Activated B cell treated with CpG ODN at 0.5 μM for 24 hours (primary cell): ENCODE measurements around the gene RELCH. TPM values are rescaled to one million over a fixed set of nuclear protein-coding genes. Genes with fewer than 3 reads are reported as not detected.

Source experiments
- ATAC-seq: fragments of 200-7000 bp; cut with Tn5 transposase; one replicate; pipeline ENCODE4 v1.10.0; 2021; ENCODE audit warnings: low read depth, mild to moderate bottlenecking, moderate library complexity
- CTCF ChIA-PET: fragments of 350-600 bp; sonication (Branson Sonifier 250); formaldehyde crosslinking; loops from one replicate; lab custom pipeline; 2021; ENCODE audit warnings: antibody characterized with exemption; lab: Charles Lee
- POLR2A ChIA-PET: fragments of 350-600 bp; sonication (Branson Sonifier 250); formaldehyde crosslinking; loops from one replicate; lab custom pipeline; 2021; ENCODE audit warnings: antibody characterized with exemption; lab: Charles Lee
- DNase-seq: peaks from one replicate; pipeline ENCODE4 v3.0.0; 2022
- H3K27ac Mint-ChIP-seq: one replicate; pipeline ENCODE4 v1.8.0; 2020; ENCODE audit warnings: mixed read lengths
- H3K27me3 Mint-ChIP-seq: one replicate; pipeline ENCODE4 v1.8.0; 2021; ENCODE audit warnings: mixed read lengths
- H3K36me3 Mint-ChIP-seq: one replicate; pipeline ENCODE4 v1.8.0; 2021; ENCODE audit warnings: low read depth, mixed read lengths
- H3K4me1 Mint-ChIP-seq: one replicate; pipeline ENCODE4 v1.8.0; 2021; ENCODE audit warnings: mixed read lengths
- H3K4me3 Mint-ChIP-seq: one replicate; pipeline ENCODE4 v1.8.0; 2020; ENCODE audit warnings: mild to moderate bottlenecking, mixed read lengths
- H3K9me3 Mint-ChIP-seq: one replicate; pipeline ENCODE4 v1.8.0; 2020; ENCODE audit warnings: mixed read lengths
- intact Hi-C: fragments of 100-400 bp; cut with micrococcal nuclease; formaldehyde crosslinking; loops from one replicate; pipeline ENCODE4 v1.15.1; 2024
- total RNA-seq: library from RNA; stranded (reverse); gene quantifications from 2 replicates; pipeline ENCODE4 v1.2.3, GENCODE V29; 2022
- TF ChIP-seq, protein P1 (sequence below): fragments of 200-600 bp; IDR thresholded peaks from one replicate; pipeline ENCODE4 v1.8.0; 2022; ENCODE audit warnings: antibody characterized with exemption, mild to moderate bottlenecking

The RELCH gene
- total RNA-seq, 1 donor from 2014 or later = 59.0 TPM

DNA sequence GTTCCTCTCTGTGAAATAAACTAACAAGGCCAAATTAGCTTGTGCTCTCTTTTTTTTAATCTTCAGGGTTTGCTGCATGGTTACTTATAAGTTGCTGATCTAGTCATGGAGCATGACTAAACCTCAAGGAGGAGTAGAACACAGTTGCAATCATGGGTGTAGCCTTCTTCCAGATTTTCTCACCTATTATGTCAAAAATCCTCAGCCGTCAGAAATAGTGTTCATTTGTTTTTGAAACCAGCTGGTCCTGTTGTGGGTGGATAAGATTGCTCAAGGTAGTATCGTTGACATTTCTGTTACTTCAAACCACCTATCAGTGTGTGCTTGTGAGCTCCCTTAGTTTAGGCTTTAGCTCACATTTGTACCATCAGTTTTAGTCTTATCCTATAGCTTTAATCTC, 11.2 kb downstream of the RELCH start:
- CTCF ChIA-PET = interaction anchor here (1.0 kb wide), 1 partner anchor 51 kb away, joined by 3 read pairs; no protein-coding TSS in a partner anchor
- no peak for ATAC-seq

DNA sequence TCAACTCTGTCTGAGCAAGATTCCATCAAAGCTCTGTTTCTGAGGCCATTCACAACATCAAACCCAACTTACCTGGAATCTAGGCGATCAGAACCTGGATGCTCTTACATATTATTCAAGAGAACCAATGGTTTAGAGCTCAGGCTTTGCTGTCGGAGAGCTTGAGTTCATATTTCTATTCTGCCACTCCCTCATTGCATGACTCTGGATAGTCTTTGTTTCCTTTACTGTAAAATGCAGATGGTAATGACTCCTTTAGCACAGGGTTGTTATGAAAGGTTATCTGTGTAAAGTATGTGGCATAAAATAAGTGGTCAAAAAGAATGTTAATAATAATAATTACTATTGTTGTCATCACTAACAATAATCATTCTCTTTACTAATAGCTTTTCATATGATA, 12.6 kb downstream of the RELCH start:
- H3K4me1 Mint-ChIP-seq = peaks cover 34% of the 10 kb centered on the region
- H3K9me3 Mint-ChIP-seq = no peaks in the 10 kb centered on the region
- POLR2A ChIA-PET = no interaction called here

More for the DNA sequence above, 11.2 kb downstream of the RELCH start:
- no peak for DNase-seq
- intact Hi-C loops = no loop called here
- no peaks in the 10 kb centered on the region for H3K9me3 Mint-ChIP-seq
- peaks cover 44% of the 10 kb centered on the region for H3K4me1 Mint-ChIP-seq
- H3K27ac Mint-ChIP-seq = no peak overlapping the region
- POLR2A ChIA-PET = interaction anchor here (2.1 kb wide), 1 partner anchor 11 kb away, joined by 7 read pairs; the partner anchor contains the start of genes PIGN and RELCH
- H3K27me3 Mint-ChIP-seq = no peaks in the 10 kb centered on the region
- no peak overlapping the region for H3K4me3 Mint-ChIP-seq
- H3K36me3 Mint-ChIP-seq = peaks cover 7% of the 10 kb centered on the region
- TF ChIP-seq, protein P1, sequence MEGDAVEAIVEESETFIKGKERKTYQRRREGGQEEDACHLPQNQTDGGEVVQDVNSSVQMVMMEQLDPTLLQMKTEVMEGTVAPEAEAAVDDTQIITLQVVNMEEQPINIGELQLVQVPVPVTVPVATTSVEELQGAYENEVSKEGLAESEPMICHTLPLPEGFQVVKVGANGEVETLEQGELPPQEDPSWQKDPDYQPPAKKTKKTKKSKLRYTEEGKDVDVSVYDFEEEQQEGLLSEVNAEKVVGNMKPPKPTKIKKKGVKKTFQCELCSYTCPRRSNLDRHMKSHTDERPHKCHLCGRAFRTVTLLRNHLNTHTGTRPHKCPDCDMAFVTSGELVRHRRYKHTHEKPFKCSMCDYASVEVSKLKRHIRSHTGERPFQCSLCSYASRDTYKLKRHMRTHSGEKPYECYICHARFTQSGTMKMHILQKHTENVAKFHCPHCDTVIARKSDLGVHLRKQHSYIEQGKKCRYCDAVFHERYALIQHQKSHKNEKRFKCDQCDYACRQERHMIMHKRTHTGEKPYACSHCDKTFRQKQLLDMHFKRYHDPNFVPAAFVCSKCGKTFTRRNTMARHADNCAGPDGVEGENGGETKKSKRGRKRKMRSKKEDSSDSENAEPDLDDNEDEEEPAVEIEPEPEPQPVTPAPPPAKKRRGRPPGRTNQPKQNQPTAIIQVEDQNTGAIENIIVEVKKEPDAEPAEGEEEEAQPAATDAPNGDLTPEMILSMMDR = no peak

GRCh38 chr18:62200121-62200914, 13.3 kb downstream of the RELCH start:
- POLR2A ChIA-PET = no interaction called here
- Mint-ChIP-seq H3K27ac (no peak overlapping the region), H3K4me3 (no peak overlapping the region), H3K27me3 (no peaks in the 10 kb centered on the region), H3K4me1 (peaks cover 33% of the 10 kb centered on the region), H3K36me3 (peaks cover 11% of the 10 kb centered on the region), H3K9me3 (no peaks in the 10 kb centered on the region)
- intact Hi-C loops = loop anchor here (1.0 kb wide), 1 partner anchor 8 kb away; no protein-coding TSS in a partner anchor
- no peak for DNase-seq
- CTCF ChIA-PET = interaction anchor here (0.6 to 1.1 kb wide), 3 partner anchors 50 to 243 kb away, joined by 5 to 7 read pairs (median 5); no protein-coding TSS in a partner anchor
- TF ChIP-seq, protein P1 = no peak
- no peak for ATAC-seq

More for the DNA sequence above, 12.6 kb downstream of the RELCH start:
- ATAC-seq (no peak), DNase-seq (no peak)
- TF ChIP-seq, protein P1 = no peak
- CTCF ChIA-PET = interaction anchor here (0.6 to 1.1 kb wide), 3 partner anchors 51 to 243 kb away, joined by 5 to 7 read pairs (median 5); no protein-coding TSS in a partner anchor
- Mint-ChIP-seq H3K36me3 (peaks cover 11% of the 10 kb centered on the region), H3K27ac (no peak overlapping the region), H3K4me3 (no peak overlapping the region), H3K27me3 (no peaks in the 10 kb centered on the region)
- intact Hi-C loops = loop anchor here (1.0 kb wide), 1 partner anchor 9 kb away; no protein-coding TSS in a partner anchor

DNA sequence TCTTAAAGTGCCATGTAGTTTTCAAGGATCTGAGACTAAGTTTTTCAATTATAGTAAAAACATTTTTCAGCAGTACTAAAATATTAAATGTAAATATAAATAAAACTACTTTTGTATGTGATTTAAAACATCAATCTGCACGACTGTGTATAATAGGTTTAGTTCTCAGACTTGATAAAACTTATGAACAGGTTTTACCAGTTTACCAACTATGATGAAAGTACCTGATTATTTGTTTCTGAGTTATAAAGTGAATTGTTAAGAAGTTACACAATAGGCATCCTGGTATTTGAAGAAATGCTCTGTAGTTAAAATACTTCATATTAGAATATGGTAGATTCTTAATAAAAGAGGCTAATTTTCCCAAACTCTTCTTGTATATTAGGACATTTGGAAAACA, 14.8 kb downstream of the RELCH start:
- H3K9me3 Mint-ChIP-seq = no peaks in the 10 kb centered on the region
- no peak for DNase-seq
- H3K27ac Mint-ChIP-seq = no peak overlapping the region
- ChIA-PET CTCF (no interaction called here), POLR2A (no interaction called here)
- H3K27me3 Mint-ChIP-seq = no peaks in the 10 kb centered on the region
- ATAC-seq = no peak
- H3K4me1 Mint-ChIP-seq = peaks cover 33% of the 10 kb centered on the region
- intact Hi-C loops = loop anchor here (2.0 kb wide), 1 partner anchor 15 kb away; no protein-coding TSS in a partner anchor
- TF ChIP-seq, protein P1 = no peak
- H3K4me3 Mint-ChIP-seq = no peak overlapping the region
- peaks cover 10% of the 10 kb centered on the region for H3K36me3 Mint-ChIP-seq

GRCh38 chr18:62205824-62206223, 18.8 kb downstream of the RELCH start:
- ChIA-PET POLR2A (no interaction called here), CTCF (no interaction called here)
- Mint-ChIP-seq H3K27ac (no peak overlapping the region), H3K27me3 (no peaks in the 10 kb centered on the region), H3K4me3 (no peak overlapping the region), H3K36me3 (peaks cover 20% of the 10 kb centered on the region), H3K9me3 (peaks cover 3% of the 10 kb centered on the region), H3K4me1 (peaks cover 22% of the 10 kb centered on the region)
- TF ChIP-seq, protein P1 = no peak
- no peak for DNase-seq
- no peak for ATAC-seq
- intact Hi-C loops = loop anchor here (2.0 kb wide), 1 partner anchor 17 kb away; no protein-coding TSS in a partner anchor
